HG02759 (cell line): ENCODE measurements around the gene SLC45A1.
"Not testable (repeated sequence)": the region's sequence is repeated elsewhere in the genome, so short reads cannot be mapped to it uniquely, and the experiment has no call there.

ENCODE experiments used
- ATAC-seq: cut with Tn5 transposase; IDR thresholded peaks from one replicate; pipeline ENCODE4 v1.9.1; 2021; ENCODE audit warnings: mild to moderate bottlenecking, moderate library complexity; ENCODE audit not compliant: unreplicated experiment

Gene SLC45A1

GRCh38 chr1:8364528-8365442, 46.9 kb downstream of the SLC45A1 start:
- no peak for ATAC-seq

- no peak for ATAC-seq
Measured at GRCh38 chr1:8365661-8366362, 47.9 kb downstream of the SLC45A1 start.

GRCh38 chr1:8367571-8368194, 49.8 kb downstream of the SLC45A1 start:
- ATAC-seq = no peak

- ATAC-seq = no peak
Measured at GRCh38 chr1:8368956-8369639, 51.2 kb downstream of the SLC45A1 start.

- no peak for ATAC-seq
Measured at GRCh38 chr1:8370046-8370881, 52.4 kb downstream of the SLC45A1 start.

GRCh38 chr1:8370905-8371315, 53.0 kb downstream of the SLC45A1 start:
- ATAC-seq = no peak

- no peak for ATAC-seq
Measured at GRCh38 chr1:8371372-8371991, 53.6 kb downstream of the SLC45A1 start.

GRCh38 chr1:8373125-8373524, 55.2 kb downstream of the SLC45A1 start:
- ATAC-seq = no peak

GRCh38 chr1:8373581-8374241, 55.8 kb downstream of the SLC45A1 start:
- ATAC-seq = no peak

GRCh38 chr1:8374356-8374755, 56.4 kb downstream of the SLC45A1 start:
- no peak for ATAC-seq

- no peak for ATAC-seq
Measured at GRCh38 chr1:8374812-8375211, 56.9 kb downstream of the SLC45A1 start.

GRCh38 chr1:8376358-8376840, 58.5 kb downstream of the SLC45A1 start:
- ATAC-seq = no peak

- no peak for ATAC-seq
Measured at GRCh38 chr1:8377271-8377981, 59.5 kb downstream of the SLC45A1 start.

- ATAC-seq = no peak
Measured at GRCh38 chr1:8378178-8378577, 60.3 kb downstream of the SLC45A1 start.

GRCh38 chr1:8378981-8379470, 61.1 kb downstream of the SLC45A1 start:
- ATAC-seq = no peak

GRCh38 chr1:8379513-8380186, 61.7 kb downstream of the SLC45A1 start:
- no peak for ATAC-seq

- ATAC-seq = not testable (repeated sequence)
Measured at GRCh38 chr1:8380310-8380709, 62.4 kb downstream of the SLC45A1 start.

GRCh38 chr1:8381618-8382017, 63.7 kb downstream of the SLC45A1 start:
- ATAC-seq = no peak
